Activated CD8-positive, alpha-beta memory T cell treated with anti-CD3 and anti-CD28 coated beads for 48 hours (primary cell): Measurements from ENCODE around the gene GON7.
"Not testable (repeated sequence)": the region's sequence is repeated elsewhere in the genome, so short reads cannot be mapped to it uniquely, and the experiment has no call there.

Experiments
- DNase-seq, 3 experiments: peaks; one replicate each; pipeline ENCODE4 v3.0.0-alpha.2; 2020; ENCODE audit warnings: low read depth in 2 of 3, low spot score in 2 of 3

Gene GON7, protein sequence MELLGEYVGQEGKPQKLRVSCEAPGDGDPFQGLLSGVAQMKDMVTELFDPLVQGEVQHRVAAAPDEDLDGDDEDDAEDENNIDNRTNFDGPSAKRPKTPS

DNA sequence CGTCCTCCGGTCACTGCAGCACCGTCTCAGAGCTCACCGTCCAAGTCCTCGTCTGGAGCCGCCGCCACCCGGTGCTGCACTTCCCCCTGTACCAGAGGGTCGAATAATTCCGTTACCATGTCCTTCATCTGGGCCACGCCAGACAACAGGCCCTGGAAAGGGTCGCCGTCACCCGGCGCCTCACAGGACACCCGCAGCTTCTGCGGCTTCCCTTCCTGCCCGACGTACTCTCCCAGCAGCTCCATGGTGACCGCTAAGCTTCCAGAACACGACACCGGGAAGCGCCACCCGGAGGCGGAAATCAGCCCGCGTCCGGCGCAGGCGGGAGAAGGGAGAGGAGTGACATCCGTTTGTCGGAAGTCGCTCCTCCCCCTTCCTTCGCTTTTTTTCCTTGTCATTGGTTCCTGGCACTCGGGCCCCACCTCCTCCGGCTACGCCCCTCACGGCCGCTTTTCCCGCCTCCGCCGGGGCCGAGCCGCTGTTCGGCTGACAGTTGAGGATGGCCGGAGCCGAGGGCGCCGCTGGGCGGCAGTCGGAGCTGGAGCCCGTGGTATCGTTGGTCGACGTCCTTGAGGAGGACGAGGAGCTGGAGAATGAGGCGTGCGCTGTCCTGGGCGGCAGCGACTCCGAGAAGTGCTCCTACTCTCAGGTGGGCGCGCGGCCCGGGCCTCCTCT lies at the start of gene GON7, which contains the start of gene UBR7:
GON7 (minus strand) TSS at position 273 of the 675 bp plus-strand sequence; CDS start at position 245, 28 bp downstream.
UBR7 (plus strand) TSS at position 464 of the 675 bp plus-strand sequence; CDS start at position 500, 36 bp downstream.
- peak; percentile 62 to 82 (median 75) for DNase-seq

DNA sequence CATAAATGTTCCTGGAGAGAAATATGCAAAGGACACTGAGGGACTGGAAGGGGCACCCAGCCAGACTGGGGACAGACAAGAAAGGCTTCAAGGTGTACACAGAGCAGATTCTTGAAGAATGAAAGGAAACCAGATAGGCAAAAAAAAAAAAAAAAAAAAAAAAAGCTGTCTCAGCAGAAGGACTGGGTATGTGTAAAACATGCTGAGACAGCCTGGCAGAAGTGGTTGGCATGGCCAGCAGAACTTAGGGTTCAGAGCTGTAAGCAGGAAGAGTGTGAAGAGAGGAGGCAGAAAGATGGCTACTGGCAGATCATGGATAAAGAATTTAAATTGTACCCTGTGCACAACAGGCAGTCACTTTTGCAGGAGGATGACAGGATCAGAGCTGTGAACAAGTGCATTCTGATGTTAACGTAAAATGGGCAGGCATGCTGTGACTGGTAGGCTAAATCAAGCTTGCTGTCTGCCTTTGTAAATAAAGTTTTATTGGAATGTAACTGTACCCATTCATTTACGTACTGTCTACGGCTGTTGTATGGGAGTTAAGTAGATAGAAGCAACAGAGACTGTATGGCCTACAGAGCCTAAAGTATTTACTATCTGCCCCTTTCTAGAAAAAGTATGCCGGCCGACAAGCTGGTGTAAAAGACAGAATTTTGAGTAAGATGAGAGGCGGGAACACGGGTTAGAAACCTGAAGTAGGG lies 42.4 kb upstream of the GON7 start:
- DNase-seq, result no peak

DNA sequence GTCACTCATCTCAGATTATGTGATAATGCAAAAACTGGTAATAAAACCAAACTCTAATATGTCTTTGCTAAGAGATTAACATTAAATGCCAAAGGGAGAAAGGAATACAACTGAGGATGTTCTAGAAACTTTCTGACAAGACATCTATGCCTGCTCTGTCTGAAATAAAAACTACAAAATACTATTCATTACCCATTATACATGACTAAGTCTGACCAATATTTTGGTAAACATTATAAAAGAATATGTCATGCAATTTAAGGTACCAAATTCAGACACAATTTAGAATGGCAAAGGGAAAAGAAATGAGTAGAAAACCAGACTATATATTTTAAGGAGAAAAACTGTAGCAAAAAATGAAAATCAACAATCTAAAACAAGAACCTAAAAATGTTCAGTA lies 39.7 kb upstream of the GON7 start:
- no peak for DNase-seq

DNA sequence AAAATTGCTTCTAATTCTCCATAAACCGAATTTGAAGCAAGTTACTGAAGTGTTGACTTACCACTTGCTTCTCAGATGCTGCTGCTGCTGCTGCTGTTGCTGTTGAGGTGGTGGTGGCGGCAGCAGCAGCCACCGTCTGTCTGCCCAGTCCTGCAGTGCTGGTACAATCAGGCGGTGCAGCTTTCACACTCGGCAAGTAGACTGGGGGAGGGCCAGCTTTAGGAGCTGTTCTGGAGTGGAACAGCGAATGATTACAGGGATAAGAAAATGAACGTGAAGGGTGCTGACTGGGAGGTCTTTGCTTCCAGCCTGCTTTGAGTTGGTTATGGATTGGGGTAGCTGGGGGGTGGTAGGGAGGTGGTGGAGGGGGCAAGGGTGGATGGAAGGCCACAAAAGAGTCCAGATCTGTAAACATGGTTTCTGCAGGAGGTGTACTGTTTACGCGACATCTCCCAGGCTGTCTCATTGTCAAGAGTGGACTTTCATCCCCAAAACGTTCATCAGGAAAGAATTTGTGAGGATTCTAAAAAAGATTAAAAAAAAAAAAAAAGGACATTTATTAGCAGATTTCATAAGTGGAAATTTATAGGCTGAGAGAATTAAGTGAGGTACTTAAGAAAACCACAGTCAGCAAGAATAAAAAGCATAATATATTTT lies 39.0 kb upstream of the GON7 start:
- no peak for DNase-seq

DNA sequence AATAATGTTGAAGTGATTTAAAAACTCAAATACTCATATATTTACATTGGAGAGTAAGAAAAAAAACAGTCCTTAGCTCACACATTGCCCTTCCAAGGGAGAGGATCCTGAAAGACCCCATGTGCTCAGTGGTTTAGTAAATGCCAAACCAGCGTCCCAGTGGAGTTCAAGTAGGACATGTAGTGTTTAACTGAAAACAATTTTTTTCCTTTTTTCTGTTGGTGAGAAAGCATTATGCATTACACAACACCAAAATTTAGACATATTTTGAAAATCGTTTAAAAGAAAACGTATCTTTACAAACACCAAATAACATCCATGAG lies 33.8 kb upstream of the GON7 start:
- no peak for DNase-seq

DNA sequence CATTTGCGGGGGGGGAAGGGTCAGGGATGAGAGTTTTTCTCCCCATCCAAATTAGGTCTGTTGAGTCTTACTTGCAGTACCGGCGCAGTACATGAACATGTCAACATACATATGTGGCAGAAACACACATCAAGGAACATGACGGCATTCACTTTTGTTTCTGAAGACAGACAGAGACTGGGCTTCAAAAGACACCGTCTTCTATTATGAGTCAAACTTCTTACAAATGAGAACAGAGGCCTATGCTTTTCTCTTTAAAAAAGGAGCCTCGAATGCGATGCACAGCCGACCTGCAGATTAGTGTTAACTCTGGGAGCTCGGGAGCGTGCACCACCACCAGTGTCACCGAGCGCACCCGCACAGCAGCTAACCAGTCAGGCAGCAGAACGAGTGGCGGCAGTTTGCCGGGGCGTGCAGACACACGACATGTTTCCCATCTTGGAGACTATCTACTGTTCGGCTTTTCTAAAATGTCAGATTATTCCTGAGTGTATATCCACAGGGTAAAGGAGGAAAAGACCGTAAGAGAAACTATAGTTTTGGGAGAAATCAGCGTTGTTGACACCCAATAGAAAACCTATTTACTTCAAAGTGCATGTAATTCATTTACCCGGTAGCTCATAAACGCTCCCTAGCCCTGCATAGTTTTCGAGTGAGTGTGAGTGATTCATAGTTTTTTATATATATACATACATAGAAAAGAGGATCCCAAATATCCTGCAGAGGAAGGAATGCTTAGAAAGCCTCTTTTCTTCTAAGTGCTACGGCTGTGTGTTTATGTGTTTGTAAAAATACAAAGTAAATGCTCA lies 33.2 kb upstream of the GON7 start:
- DNase-seq, result no peak

DNA sequence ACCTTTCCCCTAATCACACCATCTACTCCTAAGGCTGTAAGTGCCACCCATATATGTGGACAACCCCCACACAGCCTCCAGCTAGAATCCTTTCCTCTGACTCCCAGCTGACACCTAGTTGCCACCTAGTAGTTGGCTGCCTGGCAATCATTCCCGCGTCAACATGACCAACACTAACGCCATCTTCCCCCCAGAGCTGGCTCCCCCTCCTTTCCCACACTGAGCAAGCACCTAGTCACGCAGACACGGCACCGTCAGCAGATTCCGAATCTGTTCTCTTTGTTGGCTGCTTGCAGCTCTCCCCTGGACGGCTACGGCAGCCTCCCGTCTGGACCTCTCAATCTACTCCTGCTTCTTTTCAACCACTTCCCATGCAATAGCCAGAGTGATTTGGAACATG lies 27.9 kb upstream of the GON7 start:
- DNase-seq, result no peak

DNA sequence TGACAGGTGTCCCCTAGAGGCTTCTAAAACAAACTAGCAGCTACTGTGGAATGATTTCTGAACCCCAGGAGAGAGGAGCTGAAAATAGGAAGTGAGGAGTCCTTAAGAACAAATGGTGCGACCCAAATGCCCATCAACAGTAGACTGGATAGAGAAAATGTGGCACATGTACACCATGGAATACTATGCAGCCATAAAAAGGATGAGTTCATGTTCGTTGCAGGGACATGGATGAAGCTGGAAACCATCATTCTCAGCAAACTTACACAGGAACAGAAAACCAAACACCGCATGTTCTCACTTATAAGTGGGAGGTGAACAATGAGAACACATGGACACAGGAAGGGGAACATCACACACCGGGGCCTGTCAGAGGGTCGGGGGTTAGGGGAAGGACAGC lies 26.2 kb upstream of the GON7 start:
- DNase-seq, result not testable (repeated sequence)

DNA sequence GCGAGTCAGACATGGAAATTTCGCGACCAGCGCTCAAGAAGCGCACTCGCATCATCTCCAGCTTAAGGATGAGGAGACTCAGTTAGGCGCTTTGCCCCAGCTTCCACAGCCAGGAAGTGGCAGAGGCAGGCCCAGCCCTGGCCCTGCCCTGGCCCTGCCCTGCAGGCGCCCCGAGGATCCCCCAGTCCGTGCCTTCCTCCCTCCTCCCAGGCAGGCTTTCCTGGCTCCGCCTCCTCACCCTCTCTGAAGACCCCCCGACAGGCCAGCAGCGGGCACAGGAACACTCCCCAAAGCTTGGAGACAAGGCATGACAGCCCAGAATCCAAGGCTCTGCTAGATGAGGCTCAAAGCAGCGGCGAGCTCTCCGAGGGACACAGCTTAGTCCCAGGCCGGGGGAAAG lies 25.3 kb upstream of the GON7 start:
- DNase-seq, result no peak

DNA sequence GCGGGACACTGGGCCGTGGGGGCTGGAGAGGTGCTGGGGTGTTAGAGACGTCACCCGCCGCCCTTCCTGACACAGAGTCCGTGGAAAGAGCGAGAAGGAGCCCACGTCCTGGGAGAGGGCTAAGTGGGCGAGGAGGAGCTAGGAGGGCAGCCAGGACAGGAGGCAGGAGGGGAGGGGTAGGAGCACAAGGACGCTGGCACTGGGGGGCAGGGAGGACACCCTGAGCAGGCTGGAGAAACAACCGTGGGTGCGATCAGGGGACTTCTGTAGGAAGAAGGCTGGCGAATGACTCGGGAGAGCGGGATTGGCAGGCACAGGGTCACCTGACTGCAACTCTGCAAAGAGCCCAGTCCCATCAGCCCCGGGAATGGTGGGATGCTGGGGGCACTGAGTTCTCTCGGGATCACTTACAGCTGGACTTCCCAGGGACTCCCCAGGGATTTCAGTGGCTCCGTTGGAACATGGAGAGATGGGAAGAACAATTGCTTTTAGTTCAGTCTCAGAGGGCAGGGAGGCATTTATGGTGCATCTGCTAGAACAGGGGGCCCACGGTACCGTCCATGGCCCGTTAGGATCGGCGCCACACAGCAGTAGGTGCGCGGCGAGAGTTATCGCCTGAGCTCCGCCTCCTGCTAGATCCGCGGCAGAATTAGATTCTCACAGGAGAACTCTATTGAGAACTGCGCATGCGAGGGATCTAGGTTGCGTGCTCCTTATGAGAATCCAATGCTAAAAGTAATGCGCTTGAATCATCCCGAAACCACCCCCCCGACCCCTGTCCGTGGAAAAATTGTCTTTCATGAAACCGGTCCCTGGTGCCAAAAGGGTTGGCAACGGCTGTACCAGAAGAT lies 24.5 kb upstream of the GON7 start:
- DNase-seq, result no peak

DNA sequence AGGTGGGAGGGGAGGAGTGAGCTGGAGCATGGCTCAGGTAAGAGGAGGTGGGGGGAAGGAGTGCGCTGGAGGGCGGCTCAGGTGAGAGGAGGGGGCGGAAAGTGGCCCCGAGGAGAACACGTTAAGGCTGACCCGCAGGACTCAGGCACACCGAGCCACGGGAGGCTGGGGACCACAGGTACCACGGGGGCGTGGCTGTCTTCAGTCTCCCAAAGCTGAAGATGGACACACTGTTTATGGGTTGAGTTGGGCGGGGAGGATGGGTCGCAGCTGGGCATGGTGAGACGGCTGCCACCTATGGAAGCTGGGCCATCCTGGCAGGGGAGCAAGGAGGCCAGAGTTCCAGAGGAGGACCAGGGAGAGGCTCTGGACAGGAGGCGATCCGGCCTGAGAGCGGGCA lies 23.7 kb upstream of the GON7 start:
- no peak for DNase-seq

DNA sequence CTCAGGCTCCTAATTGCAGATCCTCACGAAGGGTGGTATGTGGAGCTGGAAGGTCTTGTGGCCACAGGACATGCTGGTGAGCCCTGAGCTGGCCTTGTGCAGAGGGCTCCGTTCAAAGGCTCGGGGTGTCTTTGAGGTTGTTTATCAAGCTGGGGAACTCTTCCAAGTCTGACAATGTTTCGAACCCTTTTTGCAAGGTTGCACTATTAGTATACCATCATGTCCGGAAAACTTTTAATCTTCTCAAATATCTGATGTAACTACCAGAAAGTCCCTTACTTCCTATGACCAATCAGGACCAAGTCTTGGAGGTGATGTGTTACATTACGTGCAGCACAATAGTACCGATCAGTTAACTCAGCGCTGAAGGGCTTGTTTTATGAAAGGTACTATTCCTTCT lies 21.7 kb upstream of the GON7 start:
- no peak for DNase-seq

DNA sequence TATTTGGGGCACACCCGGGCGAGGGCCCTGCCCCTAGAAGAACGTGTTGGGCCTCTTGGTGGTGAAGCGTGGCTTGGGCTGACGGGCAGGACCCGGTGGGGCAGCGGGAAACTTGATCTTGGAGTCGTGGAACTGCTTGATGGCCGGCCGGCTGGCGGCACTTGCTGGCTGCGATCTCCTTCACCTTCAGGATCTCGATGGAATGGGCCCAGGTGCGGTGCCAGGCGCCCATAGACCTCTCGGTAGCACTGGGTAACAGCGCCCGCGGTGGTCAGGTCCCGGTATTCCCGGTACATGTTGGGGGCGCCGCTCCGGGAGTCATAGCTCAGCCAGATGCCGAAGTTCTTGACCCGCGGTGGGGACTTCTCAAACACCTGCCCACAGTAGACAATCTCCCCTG lies 16.7 kb upstream of the GON7 start:
- DNase-seq, result no peak

DNA sequence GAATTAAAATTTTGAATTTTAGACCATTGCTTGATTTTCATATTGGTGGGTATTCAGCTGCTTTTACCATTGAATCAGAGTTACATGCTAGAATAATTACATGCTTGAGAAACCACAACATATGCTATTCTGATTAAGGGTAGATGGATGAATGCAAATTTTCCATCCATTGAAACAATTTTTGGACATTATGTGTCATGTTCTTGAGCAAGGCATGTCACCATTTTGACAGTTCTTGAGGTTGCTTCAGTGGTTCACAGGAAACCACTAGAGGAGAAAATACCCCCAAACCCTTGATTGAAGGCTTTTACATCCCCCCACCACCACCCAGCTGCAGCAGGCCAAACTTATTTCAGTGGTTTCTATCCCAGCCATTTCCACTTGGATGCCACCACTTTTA lies 13.6 kb upstream of the GON7 start:
- no peak for DNase-seq

DNA sequence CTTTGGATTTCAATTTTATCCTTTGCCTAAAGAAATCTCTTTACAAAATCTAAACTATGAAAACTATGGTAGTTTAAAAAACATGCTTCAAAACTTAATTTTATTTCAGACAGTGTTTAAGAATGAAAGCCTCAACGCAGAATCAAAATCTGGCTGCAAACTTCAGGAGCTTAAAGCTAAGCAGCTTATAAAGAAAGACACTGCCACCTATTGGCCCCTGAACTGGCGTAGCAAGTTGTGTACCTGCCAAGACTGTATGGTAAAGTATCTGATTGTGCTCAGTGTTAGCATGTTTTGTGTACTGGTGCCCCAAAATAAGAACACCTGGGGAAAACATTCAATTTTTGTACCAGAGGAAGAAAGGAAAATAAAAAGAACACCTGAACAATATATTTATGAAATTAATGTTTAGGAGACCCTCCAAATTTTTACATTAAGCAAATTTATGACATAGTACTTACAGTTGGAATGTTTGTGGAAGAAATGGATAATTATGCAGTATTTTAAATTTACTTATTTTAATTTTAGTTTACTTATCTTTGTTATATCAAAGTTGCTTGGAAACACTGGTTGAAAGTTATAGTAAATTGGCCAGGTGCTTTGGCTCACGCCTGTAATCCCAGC lies 12.3 kb upstream of the GON7 start:
- DNase-seq, result no peak

DNA sequence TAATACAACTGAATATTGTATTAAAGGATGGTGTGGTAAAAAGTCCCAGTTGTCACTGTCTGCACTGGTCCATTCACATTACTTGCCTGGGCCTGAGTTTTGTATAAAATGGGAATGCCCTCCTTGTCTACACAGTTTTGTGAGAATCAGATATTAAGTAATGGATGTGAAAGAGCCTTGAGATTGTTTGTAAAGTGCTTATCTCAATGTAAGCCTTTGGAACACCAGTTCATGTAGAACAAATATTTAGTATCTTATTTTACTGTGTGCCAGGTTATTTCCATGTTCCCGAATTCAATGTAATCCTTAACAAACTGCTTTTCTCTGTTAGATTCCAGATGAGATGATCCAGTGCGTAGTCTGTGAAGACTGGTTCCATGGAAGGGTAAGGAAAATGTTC lies 7.7 kb upstream of the GON7 start:
- DNase-seq, result no peak

DNA sequence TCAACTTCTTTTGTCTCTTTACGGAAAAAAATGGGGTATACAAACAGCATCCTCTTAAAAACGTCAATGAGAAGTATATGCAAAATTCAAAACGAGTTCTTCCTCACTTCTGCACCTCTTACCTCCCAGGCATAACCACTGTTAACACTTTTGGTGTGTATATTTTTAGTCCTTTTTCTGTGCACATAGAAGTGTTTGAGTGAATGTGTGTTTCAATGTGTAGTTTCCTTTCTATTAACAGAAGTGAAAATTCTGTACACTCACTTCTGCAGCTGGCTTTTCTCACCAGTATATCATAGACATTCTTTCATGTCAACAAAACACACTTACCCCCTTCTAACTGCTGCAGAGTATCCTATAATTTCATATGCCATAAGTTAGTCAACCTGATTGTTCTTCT lies 5.6 kb upstream of the GON7 start:
- no peak for DNase-seq

DNA sequence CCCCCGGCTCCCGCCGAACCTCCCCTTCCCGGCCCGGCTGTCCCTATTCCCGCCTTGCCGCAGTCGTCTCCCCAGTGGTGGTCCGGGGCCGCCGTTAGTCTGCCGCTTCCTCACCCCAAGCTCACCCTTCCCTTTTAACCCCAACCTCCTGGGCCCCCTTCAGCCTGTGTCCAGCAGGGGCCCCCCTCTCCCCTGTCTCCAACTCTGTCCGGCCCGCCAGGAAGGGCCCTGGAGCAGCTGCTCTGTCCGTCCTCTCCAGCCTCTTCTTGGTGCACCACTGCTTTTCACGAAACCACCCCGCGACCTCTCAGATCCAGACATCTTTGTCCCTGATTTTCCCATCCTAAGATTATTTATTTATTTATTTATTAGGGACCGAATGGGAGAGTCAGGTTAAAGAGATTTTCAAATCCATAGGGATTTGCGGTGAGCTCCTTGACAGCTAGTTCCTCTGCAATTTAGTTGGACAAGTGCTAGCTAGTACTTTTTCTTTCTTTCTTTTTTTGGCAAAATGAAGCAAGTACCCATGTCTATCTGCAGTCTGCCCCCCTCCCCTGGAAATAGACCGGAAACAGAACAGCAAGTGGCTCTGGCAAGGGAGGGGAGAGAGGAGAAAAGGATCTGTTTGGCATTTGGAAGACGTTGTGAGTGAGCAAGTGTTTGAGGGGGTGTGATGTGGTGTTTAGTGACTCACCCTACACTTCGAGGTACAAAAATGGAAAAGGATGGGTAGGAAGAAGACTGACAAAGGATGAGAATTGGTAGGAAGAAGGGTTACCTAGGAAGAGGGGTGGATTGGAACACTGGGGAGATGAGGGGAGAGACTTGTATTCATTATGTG lies 823 bp upstream of the GON7 start:
- DNase-seq, result no peak

DNA sequence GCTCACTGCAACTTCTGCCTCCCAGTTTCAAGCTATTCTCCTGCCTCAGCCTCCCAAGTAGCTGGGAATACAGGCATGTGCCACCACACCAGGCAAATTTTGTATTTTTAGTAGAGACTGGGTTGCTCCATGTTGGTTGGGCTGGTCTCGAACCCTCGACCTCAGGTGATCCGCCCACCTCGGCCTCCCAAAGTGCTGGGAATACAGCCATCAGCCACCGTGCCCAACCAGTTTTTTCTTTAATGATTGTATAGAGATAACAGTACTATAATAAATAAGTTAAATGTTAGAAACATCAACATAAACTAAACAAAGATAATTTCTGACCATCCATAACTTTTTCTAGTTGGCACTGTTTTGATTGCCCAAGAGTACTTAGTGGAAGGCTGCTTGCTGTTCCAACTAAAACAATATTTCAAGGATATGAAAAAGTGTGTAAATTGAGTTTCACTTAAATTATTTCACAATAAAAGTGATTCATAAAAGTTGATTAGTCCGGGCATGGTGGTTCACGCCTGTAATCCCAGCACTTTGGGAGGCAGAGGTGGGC lies 5.6 kb downstream of the GON7 start:
- DNase-seq, result no peak
